ENCODE measurements around the gene SP100.
"Not testable (repeated sequence)": the region's sequence is repeated elsewhere in the genome, so short reads cannot be mapped to it uniquely, and the experiment has no call there.

SP100 gene

GRCh38 chr2:230472621-230473018 is 56.6 kb downstream of the SP100 start:
- TF ChIP-seq CTCF (IDR thresholded peaks at IDR 0.05; ENCODE audit: borderline replicate concordance, control extremely low read depth, extremely low read depth, insufficient read depth, missing control alignments), result no peak
- DNase-seq (ENCODE audit: low spot score), result no peak
- in situ Hi-C loops (cut with MboI; ENCODE audit: low sequenced_read_pairs, unreplicated experiment), result no loop called here

GRCh38 chr2:230473378-230473777 is 57.4 kb downstream of the SP100 start:
- no peak for DNase-seq (ENCODE audit: low spot score)
- in situ Hi-C loops (cut with MboI; ENCODE audit: low sequenced_read_pairs, unreplicated experiment), result no loop called here
- no peak for TF ChIP-seq CTCF (IDR thresholded peaks at IDR 0.05; ENCODE audit: borderline replicate concordance, control extremely low read depth, extremely low read depth, insufficient read depth, missing control alignments)

- in situ Hi-C loops (cut with MboI; ENCODE audit: low sequenced_read_pairs, unreplicated experiment), result no loop called here
- TF ChIP-seq CTCF (IDR thresholded peaks at IDR 0.05; ENCODE audit: borderline replicate concordance, control extremely low read depth, extremely low read depth, insufficient read depth, missing control alignments), result no peak
- DNase-seq (ENCODE audit: low spot score), result no peak
Measured at GRCh38 chr2:230475143-230475542, 59.1 kb downstream of the SP100 start.

GRCh38 chr2:230485801-230486341 is 69.9 kb downstream of the SP100 start:
- no peak for TF ChIP-seq CTCF (IDR thresholded peaks at IDR 0.05; ENCODE audit: borderline replicate concordance, control extremely low read depth, extremely low read depth, insufficient read depth, missing control alignments)
- no peak for DNase-seq (ENCODE audit: low spot score)
- in situ Hi-C loops (cut with MboI; ENCODE audit: low sequenced_read_pairs, unreplicated experiment), result no loop called here

- DNase-seq (ENCODE audit: low spot score); in situ Hi-C loops (cut with MboI; ENCODE audit: low sequenced_read_pairs, unreplicated experiment): not testable (repeated sequence)
Measured at GRCh38 chr2:230491219-230491618, 75.2 kb downstream of the SP100 start.

- in situ Hi-C loops (cut with MboI; ENCODE audit: low sequenced_read_pairs, unreplicated experiment), result no loop called here
- DNase-seq (ENCODE audit: low spot score), result no peak
- no peak for TF ChIP-seq CTCF (IDR thresholded peaks at IDR 0.05; ENCODE audit: borderline replicate concordance, control extremely low read depth, extremely low read depth, insufficient read depth, missing control alignments)
Measured at GRCh38 chr2:230492107-230492506, 76.1 kb downstream of the SP100 start.

- no peak for TF ChIP-seq CTCF (IDR thresholded peaks at IDR 0.05; ENCODE audit: borderline replicate concordance, control extremely low read depth, extremely low read depth, insufficient read depth, missing control alignments)
- in situ Hi-C loops (cut with MboI; ENCODE audit: low sequenced_read_pairs, unreplicated experiment), result no loop called here
- no peak for DNase-seq (ENCODE audit: low spot score)
Measured at GRCh38 chr2:230494980-230495379, 79.0 kb downstream of the SP100 start.
